SK-N-SH treated with all-trans-retinoic acid at 6 μM for 48 hours (cell line): ENCODE data around the gene DNAJA2.

Source experiments
- ARNTL ChIP-seq: fragments of 450-650 bp; formaldehyde crosslinking; IDR thresholded peaks from 2 replicates; pipeline ENCODE4 v1.5.0; 2020; ENCODE audit warnings: low read depth, mild to moderate bottlenecking, moderate library complexity, borderline replicate concordance
- CSDC2 ChIP-seq: fragments of 250-450 bp; sonication (Bioruptor Pico); IDR thresholded peaks from 2 replicates; pipeline ENCODE4 v1.5.0; 2020; ENCODE audit warnings: mild to moderate bottlenecking, moderate library complexity
- GLIS3 ChIP-seq: fragments of 250-450 bp; sonication (Bioruptor Pico); IDR thresholded peaks from 2 replicates; pipeline ENCODE4 v1.5.0; 2020; ENCODE audit warnings: mild to moderate bottlenecking, moderate library complexity
- SNAI2 ChIP-seq: fragments of 250-450 bp; sonication (Bioruptor Pico); IDR thresholded peaks from 2 replicates; pipeline ENCODE4 v1.5.0; 2020; ENCODE audit warnings: mild to moderate bottlenecking, moderate library complexity
- TOX ChIP-seq: fragments of 250-450 bp; sonication (Bioruptor Pico); IDR thresholded peaks from 2 replicates; pipeline ENCODE4 v1.8.0; 2021; ENCODE audit warnings: mild to moderate bottlenecking, moderate library complexity, borderline replicate concordance
- ZC3H10 ChIP-seq: fragments of 250-450 bp; sonication (Bioruptor Pico); IDR thresholded peaks from 2 replicates; pipeline ENCODE4 v1.5.1; 2021; ENCODE audit warnings: mild to moderate bottlenecking, moderate library complexity
- ZFP3 ChIP-seq: fragments of 250-450 bp; sonication (Bioruptor Pico); IDR thresholded peaks from 2 replicates; pipeline ENCODE4 v1.5.0; 2020; ENCODE audit warnings: mild to moderate bottlenecking, moderate library complexity
- ZFP30 ChIP-seq: fragments of 450-650 bp; formaldehyde crosslinking; IDR thresholded peaks from 2 replicates; pipeline ENCODE4 v1.5.0; 2022; ENCODE audit warnings: mild to moderate bottlenecking, moderate library complexity
- ZNF8 ChIP-seq: fragments of 450-650 bp; formaldehyde crosslinking; IDR thresholded peaks from 2 replicates; pipeline ENCODE4 v1.5.0; 2020; ENCODE audit warnings: mild to moderate bottlenecking, moderate library complexity
- TF ChIP-seq, protein P1 (sequence below): fragments of 250-450 bp; sonication (Bioruptor Pico); IDR thresholded peaks from 2 replicates; pipeline ENCODE4 v1.8.0; 2020; ENCODE audit warnings: mild to moderate bottlenecking, moderate library complexity, borderline replicate concordance
- TF ChIP-seq, protein P2 (sequence below): fragments of 250-450 bp; sonication (Bioruptor Pico); IDR thresholded peaks from 2 replicates; pipeline ENCODE4 v1.5.1; 2020; ENCODE audit warnings: low read depth, mild to moderate bottlenecking, moderate library complexity

- TF ChIP-seq CSDC2 (no peak), ZFP30 (CRISPR knock-in tag) (no peak), SNAI2 (CRISPR knock-in tag) (no peak), ARNTL (no peak), TOX (CRISPR knock-in tag) (no peak), GLIS3 (CRISPR knock-in tag) (no peak), ZNF8 (CRISPR knock-in tag) (no peak), ZC3H10 (no peak), ZFP3 (CRISPR knock-in tag) (no peak)
- TF ChIP-seq, protein P1, sequence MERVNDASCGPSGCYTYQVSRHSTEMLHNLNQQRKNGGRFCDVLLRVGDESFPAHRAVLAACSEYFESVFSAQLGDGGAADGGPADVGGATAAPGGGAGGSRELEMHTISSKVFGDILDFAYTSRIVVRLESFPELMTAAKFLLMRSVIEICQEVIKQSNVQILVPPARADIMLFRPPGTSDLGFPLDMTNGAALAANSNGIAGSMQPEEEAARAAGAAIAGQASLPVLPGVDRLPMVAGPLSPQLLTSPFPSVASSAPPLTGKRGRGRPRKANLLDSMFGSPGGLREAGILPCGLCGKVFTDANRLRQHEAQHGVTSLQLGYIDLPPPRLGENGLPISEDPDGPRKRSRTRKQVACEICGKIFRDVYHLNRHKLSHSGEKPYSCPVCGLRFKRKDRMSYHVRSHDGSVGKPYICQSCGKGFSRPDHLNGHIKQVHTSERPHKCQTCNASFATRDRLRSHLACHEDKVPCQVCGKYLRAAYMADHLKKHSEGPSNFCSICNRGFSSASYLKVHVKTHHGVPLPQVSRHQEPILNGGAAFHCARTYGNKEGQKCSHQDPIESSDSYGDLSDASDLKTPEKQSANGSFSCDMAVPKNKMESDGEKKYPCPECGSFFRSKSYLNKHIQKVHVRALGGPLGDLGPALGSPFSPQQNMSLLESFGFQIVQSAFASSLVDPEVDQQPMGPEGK (CRISPR knock-in tag) = no peak
- TF ChIP-seq, protein P2, sequence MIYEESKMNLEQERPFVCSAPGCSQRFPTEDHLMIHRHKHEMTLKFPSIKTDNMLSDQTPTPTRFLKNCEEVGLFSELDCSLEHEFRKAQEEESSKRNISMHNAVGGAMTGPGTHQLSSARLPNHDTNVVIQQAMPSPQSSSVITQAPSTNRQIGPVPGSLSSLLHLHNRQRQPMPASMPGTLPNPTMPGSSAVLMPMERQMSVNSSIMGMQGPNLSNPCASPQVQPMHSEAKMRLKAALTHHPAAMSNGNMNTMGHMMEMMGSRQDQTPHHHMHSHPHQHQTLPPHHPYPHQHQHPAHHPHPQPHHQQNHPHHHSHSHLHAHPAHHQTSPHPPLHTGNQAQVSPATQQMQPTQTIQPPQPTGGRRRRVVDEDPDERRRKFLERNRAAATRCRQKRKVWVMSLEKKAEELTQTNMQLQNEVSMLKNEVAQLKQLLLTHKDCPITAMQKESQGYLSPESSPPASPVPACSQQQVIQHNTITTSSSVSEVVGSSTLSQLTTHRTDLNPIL (CRISPR knock-in tag) = no peak
Measured at GRCh38 chr16:46986896-46987295, 13.4 kb upstream of the DNAJA2 start.
